Left ventricle myocardium superior (tissue), 1 donor: ENCODE data around the gene MPEG1. TPM values are rescaled to one million over a fixed set of nuclear protein-coding genes. Genes with fewer than 3 reads are reported as not detected.

Experiments
- ATAC-seq: fragments of 200-7000 bp; cut with Tn5 transposase; one replicate; pipeline ENCODE4 v1.9.1; 2020; ENCODE audit warnings: mild to moderate bottlenecking, moderate library complexity
- DNase-seq: peaks from one replicate; pipeline ENCODE4 v3.0.0-alpha.2; 2020
- intact Hi-C: fragments of 100-400 bp; cut with micrococcal nuclease; formaldehyde crosslinking; loops from one replicate; pipeline ENCODE4 v1.11.0; 2022
- long read RNA-seq: library from polyadenylated mRNA; unstranded; transcript quantifications from one replicate; pipeline ENCODE4 v2.0.0, GENCODE V29; 2021
- total RNA-seq: library from RNA; stranded (reverse); fragmentation: NEBNext Ultra II Directional; extraction: Animal tissue kit (Norgen Biotek cat#: 25700); gene quantifications from one replicate; pipeline ENCODE4 v1.2.1, GENCODE V29; 2021
- donor health status: DM: no; HTN: yes; CAD: no; lungs with severe emphysema.

Gene MPEG1, protein sequence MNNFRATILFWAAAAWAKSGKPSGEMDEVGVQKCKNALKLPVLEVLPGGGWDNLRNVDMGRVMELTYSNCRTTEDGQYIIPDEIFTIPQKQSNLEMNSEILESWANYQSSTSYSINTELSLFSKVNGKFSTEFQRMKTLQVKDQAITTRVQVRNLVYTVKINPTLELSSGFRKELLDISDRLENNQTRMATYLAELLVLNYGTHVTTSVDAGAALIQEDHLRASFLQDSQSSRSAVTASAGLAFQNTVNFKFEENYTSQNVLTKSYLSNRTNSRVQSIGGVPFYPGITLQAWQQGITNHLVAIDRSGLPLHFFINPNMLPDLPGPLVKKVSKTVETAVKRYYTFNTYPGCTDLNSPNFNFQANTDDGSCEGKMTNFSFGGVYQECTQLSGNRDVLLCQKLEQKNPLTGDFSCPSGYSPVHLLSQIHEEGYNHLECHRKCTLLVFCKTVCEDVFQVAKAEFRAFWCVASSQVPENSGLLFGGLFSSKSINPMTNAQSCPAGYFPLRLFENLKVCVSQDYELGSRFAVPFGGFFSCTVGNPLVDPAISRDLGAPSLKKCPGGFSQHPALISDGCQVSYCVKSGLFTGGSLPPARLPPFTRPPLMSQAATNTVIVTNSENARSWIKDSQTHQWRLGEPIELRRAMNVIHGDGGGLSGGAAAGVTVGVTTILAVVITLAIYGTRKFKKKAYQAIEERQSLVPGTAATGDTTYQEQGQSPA
- total RNA-seq = 13.6 TPM
- long read RNA-seq, full-length matches to known transcripts = 2 of 2 reads
- long read RNA-seq, partial matches to known transcripts = 0 of 2 reads
- long read RNA-seq, other reads (novel, unspliced or antisense) = 0 of 2 reads

- ATAC-seq = peak; percentile 47
- intact Hi-C loops = no loop called here
- DNase-seq = no peak
Observed at GRCh38 chr11:59212744-59213631, at the start of gene MPEG1. Gene MPEG1 (minus strand): TSS chr11:59212927. CDS start chr11:59212865, 62 bp downstream.

- no peak for ATAC-seq
- intact Hi-C loops = no loop called here
- DNase-seq = no peak
Observed at GRCh38 chr11:59262177-59262818, 49.6 kb upstream of the MPEG1 start.

GRCh38 chr11:59261150-59261549, 48.4 kb upstream of the MPEG1 start:
- intact Hi-C loops = no loop called here
- no peak for ATAC-seq

GRCh38 chr11:59259867-59260475, 47.2 kb upstream of the MPEG1 start:
- ATAC-seq (no peak), DNase-seq (no peak)
- intact Hi-C loops = no loop called here

More at GRCh38 chr11:59261150-59261549, 48.4 kb upstream of the MPEG1 start:
- DNase-seq = no peak

GRCh38 chr11:59259047-59259446, 46.3 kb upstream of the MPEG1 start:
- intact Hi-C loops = no loop called here
- no peak for ATAC-seq
- no peak for DNase-seq

GRCh38 chr11:59255281-59255680, 42.6 kb upstream of the MPEG1 start:
- DNase-seq (no peak), ATAC-seq (no peak)
- intact Hi-C loops = no loop called here

GRCh38 chr11:59254286-59254685, 41.6 kb upstream of the MPEG1 start:
- ATAC-seq (no peak), DNase-seq (no peak)
- intact Hi-C loops = no loop called here

DNA sequence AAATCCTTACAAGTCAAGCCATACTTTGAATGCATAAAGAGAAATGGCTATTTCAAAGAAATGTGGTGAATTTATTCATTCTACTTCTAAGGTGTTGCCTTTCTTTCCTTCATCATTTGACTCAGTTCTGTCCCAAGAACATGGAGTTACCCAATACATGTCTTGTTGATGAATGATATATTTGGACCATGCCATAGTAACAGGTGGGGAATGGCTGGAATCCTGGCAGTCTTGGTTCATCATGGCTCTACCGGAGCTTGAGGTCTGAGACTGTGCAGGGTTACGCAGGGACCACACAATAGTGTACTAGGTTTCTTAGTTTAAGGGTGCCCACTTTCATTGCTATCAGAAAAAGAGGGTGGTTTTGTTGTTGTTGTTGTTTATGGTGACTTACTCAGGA, 40.3 kb upstream of the MPEG1 start:
- DNase-seq (no peak), ATAC-seq (no peak)
- intact Hi-C loops = no loop called here

DNA sequence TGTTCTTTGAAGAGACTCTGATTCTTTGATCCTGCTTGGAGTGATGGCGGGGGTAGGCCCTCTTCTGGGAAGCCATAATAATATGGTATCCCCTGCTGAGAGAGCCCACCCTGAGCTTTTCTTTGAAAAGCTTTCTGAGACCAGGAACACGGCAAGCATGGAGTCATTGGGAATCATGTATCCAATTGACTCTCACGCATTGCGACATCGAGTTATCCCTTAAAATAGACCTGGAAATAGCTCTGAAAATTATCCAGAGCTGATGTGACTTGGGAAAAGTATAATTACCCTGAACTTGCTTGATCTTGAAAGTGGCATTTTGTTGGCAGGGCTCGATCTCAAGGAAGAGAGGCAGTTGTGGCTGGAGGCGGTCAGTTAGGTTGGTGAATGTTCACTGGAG, 36.8 kb upstream of the MPEG1 start:
- intact Hi-C loops = no loop called here
- ATAC-seq (no peak), DNase-seq (no peak)

DNA sequence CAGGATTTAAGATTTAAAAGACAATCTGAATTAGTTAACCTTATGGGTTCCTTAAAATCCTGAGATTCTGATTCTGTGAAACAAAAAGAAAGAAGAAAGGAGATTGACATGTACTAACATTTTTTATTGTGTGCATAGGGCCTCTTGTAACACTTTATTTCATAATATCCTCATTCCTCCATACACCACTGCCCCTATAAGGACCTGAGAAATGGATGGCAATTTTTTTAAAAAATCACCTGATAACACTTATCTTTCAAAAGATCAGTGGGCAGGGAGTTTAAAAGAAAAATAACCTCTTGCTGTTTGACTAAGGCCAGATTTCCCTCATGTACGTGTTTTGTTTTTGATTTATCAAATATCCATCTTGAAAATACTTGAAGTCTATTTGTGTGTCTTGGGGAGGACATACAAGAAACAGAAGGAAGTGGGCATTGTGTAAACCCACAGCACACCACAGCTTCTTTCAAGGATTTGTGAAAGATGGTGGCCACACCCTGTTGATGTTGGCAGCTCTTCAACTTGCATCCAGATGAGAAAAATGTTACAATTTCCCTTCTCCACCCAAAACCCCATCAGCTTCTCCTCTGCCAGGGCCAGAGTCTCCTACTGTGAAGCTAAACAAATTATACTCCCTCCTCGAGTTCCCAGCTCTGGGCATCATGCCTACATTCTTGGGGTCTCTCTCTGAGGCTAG, 35.0 kb upstream of the MPEG1 start:
- intact Hi-C loops = no loop called here
- peak; percentile 82 for ATAC-seq
- peak; percentile 50 for DNase-seq

- intact Hi-C loops = no loop called here
- DNase-seq (no peak), ATAC-seq (no peak)
Observed at GRCh38 chr11:59243633-59244032, 30.9 kb upstream of the MPEG1 start.

DNA sequence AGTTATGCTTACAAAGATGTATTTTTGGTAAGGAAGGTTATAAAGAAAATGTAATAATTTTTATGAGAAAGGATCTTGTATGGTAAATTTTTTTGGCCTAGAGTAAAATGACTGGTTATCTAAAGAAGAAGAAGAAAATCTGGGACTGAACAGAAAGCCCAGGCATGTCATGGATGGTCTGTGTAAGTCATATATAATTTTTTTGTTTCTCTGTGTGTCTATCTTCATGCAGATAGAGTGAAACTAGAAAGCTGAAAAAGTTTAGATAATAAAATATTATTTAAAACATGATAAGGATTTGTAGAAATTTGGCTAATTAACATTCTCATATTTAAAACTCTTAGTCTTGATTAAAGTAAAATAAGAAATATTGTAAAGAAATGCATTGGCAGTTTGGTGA, 27.6 kb upstream of the MPEG1 start:
- ATAC-seq (no peak), DNase-seq (no peak)
- intact Hi-C loops = no loop called here

GRCh38 chr11:59226396-59226795, 13.7 kb upstream of the MPEG1 start:
- intact Hi-C loops = no loop called here
- DNase-seq (no peak), ATAC-seq (no peak)

- no peak for ATAC-seq
- intact Hi-C loops = no loop called here
- no peak for DNase-seq
Observed at GRCh38 chr11:59225017-59225416, 12.3 kb upstream of the MPEG1 start.

- ATAC-seq (peak; percentile 86), DNase-seq (no peak)
- intact Hi-C loops = no loop called here
Observed at GRCh38 chr11:59224351-59224928, 11.7 kb upstream of the MPEG1 start.

GRCh38 chr11:59223611-59224010, 10.9 kb upstream of the MPEG1 start:
- intact Hi-C loops = no loop called here
- DNase-seq (no peak), ATAC-seq (peak; percentile 26)

DNA sequence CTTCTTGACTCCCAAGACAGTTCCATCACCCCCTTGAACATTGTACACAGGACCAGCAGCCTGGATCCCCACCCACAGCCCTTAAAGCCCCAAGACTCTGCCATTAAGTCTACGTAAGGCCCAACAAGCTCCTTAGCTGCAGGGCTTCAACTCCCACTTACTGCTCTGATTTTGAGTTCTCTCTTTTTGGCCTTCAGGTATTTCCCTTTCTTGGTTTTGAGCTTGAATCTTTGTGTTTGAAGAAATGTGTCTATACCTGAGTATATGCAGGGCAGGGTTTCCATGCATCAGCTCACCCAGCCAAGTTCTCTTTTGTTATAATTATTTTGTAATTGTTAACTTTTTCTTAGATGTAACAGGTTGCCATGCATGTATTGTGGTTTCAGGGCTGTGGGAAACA, 10.4 kb upstream of the MPEG1 start:
- DNase-seq = no peak
- ATAC-seq = no peak
- intact Hi-C loops = no loop called here
